Activated CD8-positive, alpha-beta memory T cell treated with anti-CD3 and anti-CD28 coated beads, Interleukin-2, amount 50 U/mL, for 48 hours (primary cell): Measurements from ENCODE around the gene RPL26.
"Not testable (repeated sequence)": the region's sequence is repeated elsewhere in the genome, so short reads cannot be mapped to it uniquely, and the experiment has no call there.

Experiments used
- DNase-seq: peaks from one replicate; pipeline ENCODE4 v3.0.0-alpha.2; 2020

RPL26 gene

GRCh38 chr17:8393470-8394231 lies 10.7 kb upstream of the RPL26 start:
- no peak for DNase-seq

- DNase-seq = no peak
Observed at GRCh38 chr17:8392674-8393469, 9.9 kb upstream of the RPL26 start.

GRCh38 chr17:8392274-8392673 lies 9.3 kb upstream of the RPL26 start:
- no peak for DNase-seq

GRCh38 chr17:8391711-8392110 lies 8.7 kb upstream of the RPL26 start:
- DNase-seq = no peak

- DNase-seq = no peak
Observed at GRCh38 chr17:8387914-8388651, 5.1 kb upstream of the RPL26 start.

GRCh38 chr17:8386841-8387240 lies 3.8 kb upstream of the RPL26 start:
- DNase-seq = no peak

- DNase-seq = no peak
Observed at GRCh38 chr17:8384801-8385378, 1.9 kb upstream of the RPL26 start.

GRCh38 chr17:8382880-8383142 lies 182 bp downstream of the RPL26 start:
- no peak for DNase-seq

- DNase-seq = no peak
Observed at GRCh38 chr17:8382052-8382879, 727 bp downstream of the RPL26 start.

GRCh38 chr17:8380049-8380448 lies 2.9 kb downstream of the RPL26 start:
- no peak for DNase-seq

- not testable (repeated sequence) for DNase-seq
Observed at GRCh38 chr17:8378117-8378516, 4.9 kb downstream of the RPL26 start.

GRCh38 chr17:8377422-8377821 lies 5.6 kb downstream of the RPL26 start:
- DNase-seq = no peak

- peak; percentile 98 for DNase-seq
Observed at GRCh38 chr17:8376271-8377067, 6.5 kb downstream of the RPL26 start, which contains the start of gene KRABD2. TSS of gene KRABD2 (minus strand) at chr17:8376704.

- DNase-seq = no peak
Observed at GRCh38 chr17:8375738-8376259, 7.2 kb downstream of the RPL26 start.

GRCh38 chr17:8373856-8374255 lies 9.1 kb downstream of the RPL26 start:
- not testable (repeated sequence) for DNase-seq

GRCh38 chr17:8372422-8372821 lies 10.6 kb downstream of the RPL26 start:
- no peak for DNase-seq

- no peak for DNase-seq
Observed at GRCh38 chr17:8371786-8372185, 11.2 kb downstream of the RPL26 start.

GRCh38 chr17:8369944-8370343 lies 13.0 kb downstream of the RPL26 start:
- no peak for DNase-seq

GRCh38 chr17:8368193-8368592 lies 14.8 kb downstream of the RPL26 start:
- DNase-seq = no peak

- no peak for DNase-seq
Observed at GRCh38 chr17:8366231-8366630, 16.8 kb downstream of the RPL26 start.

- no peak for DNase-seq
Observed at GRCh38 chr17:8365143-8365542, 17.9 kb downstream of the RPL26 start.
